HG02623 (cell line): ENCODE results near the gene NAA15.
"Not testable (repeated sequence)": the region's sequence is repeated elsewhere in the genome, so short reads cannot be mapped to it uniquely, and the experiment has no call there.

Source experiments
- ATAC-seq: cut with Tn5 transposase; IDR thresholded peaks from one replicate; pipeline ENCODE4 v1.9.1; 2021; ENCODE audit warnings: moderate library complexity; ENCODE audit not compliant: unreplicated experiment

The NAA15 gene

DNA sequence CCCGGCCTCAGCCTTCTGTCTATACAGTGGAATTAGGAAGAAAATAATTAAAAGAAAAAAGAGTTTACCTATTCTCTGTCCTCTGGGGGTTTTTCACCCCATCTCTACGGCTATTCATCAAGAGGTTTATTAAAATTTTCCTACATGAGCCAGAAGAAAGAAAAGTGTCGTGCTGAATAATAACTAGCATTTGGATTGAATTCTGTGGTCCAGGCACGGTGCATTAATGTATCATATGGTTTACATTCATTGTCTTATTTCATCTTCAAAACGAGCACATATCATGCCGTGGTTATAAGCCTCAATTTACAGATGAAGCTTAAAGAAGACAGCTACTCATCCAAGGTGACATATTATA lies 5.4 kb upstream of the NAA15 start:
- ATAC-seq, result no peak

DNA sequence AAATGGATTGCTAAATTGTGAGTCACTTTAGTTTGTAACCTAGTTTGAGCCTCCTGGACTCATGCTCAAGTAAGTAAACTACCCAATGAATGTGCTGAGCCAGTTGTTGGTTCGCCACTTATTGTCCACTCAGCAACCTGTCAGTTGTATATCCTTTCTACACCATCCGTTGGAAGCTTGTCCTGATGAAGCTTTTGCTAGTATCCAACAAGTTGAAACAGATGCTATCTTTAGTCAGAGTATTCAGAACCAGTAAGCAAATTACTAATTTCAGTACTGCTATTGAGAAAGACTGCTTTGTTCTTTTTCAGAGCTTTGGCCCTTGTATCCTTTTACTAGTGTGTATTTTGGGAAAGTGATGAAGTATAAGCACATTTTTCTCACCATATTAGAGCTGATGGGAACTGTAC lies 4.3 kb upstream of the NAA15 start:
- no peak for ATAC-seq

GRCh38 chr4:139299536-139299935 lies 1.8 kb upstream of the NAA15 start:
- ATAC-seq, result no peak

- ATAC-seq, result peak; percentile 3
Measured at GRCh38 chr4:139300431-139301112, 733 bp upstream of the NAA15 start.

- peak; percentile 31 for ATAC-seq
Measured at GRCh38 chr4:139301821-139302611, 711 bp downstream of the NAA15 start, which contains the start of gene NDUFC1. TSS of gene NDUFC1 (minus strand) at chr4:139302477. CDS start at chr4:139295798, 6,679 bp downstream.

GRCh38 chr4:139304920-139305319 lies 3.6 kb downstream of the NAA15 start:
- no peak for ATAC-seq

- no peak for ATAC-seq
Measured at GRCh38 chr4:139311909-139312308, 10.6 kb downstream of the NAA15 start.

- ATAC-seq, result no peak
Measured at GRCh38 chr4:139312552-139313332, 11.4 kb downstream of the NAA15 start.

DNA sequence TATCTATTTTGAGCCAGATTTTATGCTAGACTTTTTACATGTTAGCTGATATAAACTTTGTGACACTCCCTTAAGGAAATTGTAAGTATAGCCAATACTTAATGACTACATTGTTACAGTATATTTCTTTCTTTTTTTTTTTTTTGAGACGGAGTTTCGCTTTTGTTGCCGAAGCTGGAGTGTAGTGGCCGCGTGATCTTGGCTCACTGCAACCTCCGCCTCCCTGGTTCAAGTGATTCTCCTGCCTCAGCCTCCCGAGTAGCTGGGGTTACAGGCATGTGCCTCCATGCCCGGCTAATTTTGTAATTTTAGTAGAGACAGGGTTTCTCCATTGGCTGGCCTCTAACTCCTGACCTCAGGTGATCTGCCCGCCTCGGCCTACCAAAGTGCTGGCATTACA lies 12.1 kb downstream of the NAA15 start:
- ATAC-seq, result not testable (repeated sequence)

- no peak for ATAC-seq
Measured at GRCh38 chr4:139314047-139314800, 12.9 kb downstream of the NAA15 start.

DNA sequence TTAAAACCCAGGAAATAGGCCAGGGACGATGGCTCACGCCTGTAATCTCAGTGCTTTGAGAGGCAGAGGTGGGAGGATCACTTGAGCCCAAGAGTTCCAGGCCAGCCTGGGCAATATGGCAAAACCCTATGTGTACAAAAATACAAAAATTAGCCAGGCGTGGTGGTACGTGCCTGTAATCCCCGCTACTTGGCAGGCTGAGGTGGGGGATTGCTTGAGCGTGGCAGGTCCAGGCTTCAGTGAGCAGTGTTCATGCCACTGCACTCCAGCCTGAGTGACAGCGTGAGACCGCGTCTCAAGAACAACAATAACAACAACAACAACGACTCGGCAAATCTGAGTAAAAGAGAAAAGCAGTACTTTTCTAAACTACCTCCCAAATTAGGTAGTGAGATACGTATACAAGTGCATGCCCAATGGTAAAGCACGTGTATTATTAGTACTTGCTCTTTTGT lies 13.9 kb downstream of the NAA15 start:
- peak; percentile 78 for ATAC-seq

DNA sequence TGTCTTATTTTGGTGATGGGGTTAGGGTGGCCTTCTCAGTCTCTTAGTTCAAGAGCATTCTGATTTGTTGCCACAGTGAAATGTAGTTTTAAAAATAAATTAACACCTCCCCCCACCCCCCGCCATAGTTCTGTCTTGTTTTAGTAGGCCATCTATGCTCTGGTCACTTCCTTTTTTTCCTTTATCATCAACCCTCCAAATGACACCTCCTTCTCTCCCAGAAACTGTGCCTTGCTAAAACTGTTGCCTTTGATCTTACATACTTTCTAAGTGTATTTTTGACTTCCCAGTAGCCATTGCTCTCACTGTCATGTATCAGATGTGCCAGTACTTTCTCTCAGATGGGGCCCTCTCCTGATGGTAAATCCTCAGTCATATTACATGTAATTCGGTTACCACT lies 15.4 kb downstream of the NAA15 start:
- ATAC-seq, result no peak

DNA sequence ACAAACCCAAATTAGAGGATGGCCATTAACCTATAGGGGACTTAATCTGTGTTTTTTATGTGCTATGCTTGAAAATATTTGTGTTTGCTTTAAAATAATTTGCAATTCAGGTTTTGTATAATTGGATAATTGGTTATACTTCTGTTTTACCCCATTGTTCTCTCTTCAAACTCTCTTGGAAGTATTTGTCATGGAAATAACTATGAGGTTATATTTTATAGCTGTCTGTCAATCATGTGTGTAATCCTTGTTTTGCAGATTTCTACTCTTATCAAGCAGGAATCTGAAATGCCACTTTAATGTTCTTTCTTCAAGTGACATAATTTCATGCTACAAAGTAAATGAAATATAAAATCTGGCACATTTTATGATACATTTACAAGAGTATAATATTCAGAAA lies 16.3 kb downstream of the NAA15 start:
- no peak for ATAC-seq

- ATAC-seq, result no peak
Measured at GRCh38 chr4:139319571-139319970, 18.3 kb downstream of the NAA15 start.

DNA sequence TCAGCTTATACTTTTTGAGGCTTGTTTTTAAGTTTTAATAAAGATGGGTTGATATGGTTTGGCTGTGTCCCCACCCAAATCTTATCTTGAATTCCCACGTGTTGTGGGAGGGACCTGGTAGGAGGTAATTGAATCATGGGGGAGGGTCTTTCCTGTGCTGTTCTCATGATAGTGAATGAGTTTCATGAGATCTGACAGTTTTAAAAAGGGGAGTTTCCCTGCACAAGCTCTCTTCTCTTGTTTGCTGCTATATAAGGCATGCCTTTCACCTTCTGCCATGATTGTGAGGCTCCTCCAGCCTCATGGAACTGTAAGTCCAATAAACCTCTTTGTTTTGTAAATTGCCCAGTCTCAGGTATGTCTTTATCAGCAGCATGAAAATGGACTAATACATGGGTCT lies 20.8 kb downstream of the NAA15 start:
- ATAC-seq, result not testable (repeated sequence)

DNA sequence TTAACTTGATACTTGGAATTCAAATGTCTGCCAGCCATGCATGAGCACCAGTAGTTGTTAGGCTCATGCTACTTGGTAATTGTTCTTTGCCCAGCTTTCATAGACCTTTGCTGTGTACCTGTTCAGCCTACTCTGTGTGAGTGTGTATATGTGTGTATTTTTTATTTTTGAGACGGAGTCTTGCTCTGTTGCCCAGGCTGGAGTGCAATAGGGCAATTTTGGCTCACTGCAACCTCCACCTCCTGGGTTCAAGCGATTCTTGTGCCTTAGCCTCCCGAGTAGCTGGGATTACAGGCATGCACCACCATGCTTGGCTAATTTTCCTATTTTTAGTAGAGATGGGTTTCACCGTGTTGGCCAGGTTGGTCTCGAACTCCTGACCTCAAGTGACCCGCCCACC lies 21.2 kb downstream of the NAA15 start:
- not testable (repeated sequence) for ATAC-seq

- no peak for ATAC-seq
Measured at GRCh38 chr4:139324620-139325019, 23.3 kb downstream of the NAA15 start.

DNA sequence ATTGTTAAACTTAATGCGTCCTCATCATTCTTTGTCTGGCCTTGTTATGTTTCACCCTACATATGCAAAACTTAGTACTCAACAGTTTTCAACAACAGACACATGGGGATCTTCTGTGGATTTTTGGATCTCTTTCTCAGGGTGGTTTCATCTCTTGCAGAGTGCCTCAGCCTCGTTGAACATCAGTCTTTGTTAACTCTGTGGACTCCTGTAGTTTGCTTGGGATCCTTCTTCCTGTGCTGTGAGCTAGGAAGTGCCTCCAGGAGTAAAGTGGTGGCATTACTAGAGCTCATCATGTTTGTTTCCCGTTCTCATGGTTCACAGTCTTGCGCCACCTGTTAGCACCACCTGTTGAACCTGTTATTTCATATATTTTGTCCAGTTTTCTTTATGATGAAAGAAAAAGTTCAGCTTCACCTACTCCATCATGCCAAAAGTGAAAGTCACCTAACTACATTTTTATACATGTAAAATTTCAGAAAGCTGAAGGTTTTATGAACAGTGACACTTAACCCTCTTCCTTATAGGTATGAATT lies 28.4 kb downstream of the NAA15 start:
- ATAC-seq, result no peak

DNA sequence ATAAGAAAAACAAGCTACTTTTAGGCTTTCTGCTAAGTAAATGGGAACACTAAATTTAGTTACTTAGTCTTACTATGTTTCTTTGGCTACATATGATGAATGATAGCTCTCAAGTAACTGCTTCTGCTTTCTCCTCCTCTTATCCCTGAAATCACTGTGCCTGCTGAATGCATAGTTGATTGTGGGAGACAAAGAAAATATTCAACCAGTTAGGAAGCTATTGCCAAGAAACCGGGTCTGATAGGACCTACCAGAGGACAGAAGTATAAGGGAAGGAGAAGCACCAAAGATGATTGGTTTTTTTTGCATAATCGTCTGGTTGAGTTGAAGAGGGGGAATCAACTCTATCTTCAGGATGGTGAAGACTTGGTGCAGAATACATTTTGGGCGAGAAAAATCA lies 29.0 kb downstream of the NAA15 start:
- no peak for ATAC-seq

GRCh38 chr4:139331185-139331584 lies 29.9 kb downstream of the NAA15 start:
- no peak for ATAC-seq

- ATAC-seq, result no peak
Measured at GRCh38 chr4:139333046-139333445, 31.7 kb downstream of the NAA15 start.
